Stimulated activated CD8-positive, alpha-beta memory T cell treated with anti-CD3 and anti-CD28 coated beads, Interleukin-12 subunit alpha, Interleukin-12 subunit beta, amount 100 ng/mL, for 4 hours (primary cell): ENCODE data around the gene ATP5F1C.

Source experiments
- DNase-seq: peaks from one replicate; pipeline ENCODE4 v3.0.0-alpha.2; 2020; ENCODE audit warnings: low read depth

The ATP5F1C gene

GRCh38 chr10:7853226-7853842 lies 65.4 kb downstream of the ATP5F1C start:
- DNase-seq = no peak

- no peak for DNase-seq
These were observed 65.9 kb downstream of the ATP5F1C start for GRCh38 chr10:7853890-7854289.

GRCh38 chr10:7855205-7855604 lies 67.2 kb downstream of the ATP5F1C start:
- DNase-seq = no peak

- no peak for DNase-seq
These were observed 68.7 kb downstream of the ATP5F1C start for GRCh38 chr10:7856678-7857077.

GRCh38 chr10:7857262-7857661 lies 69.3 kb downstream of the ATP5F1C start:
- no peak for DNase-seq
